A673 (cell line): ENCODE measurements around the gene NRP2. TPM values are rescaled to one million over a fixed set of nuclear protein-coding genes. Genes with fewer than 3 reads are reported as not detected.

Source experiments
- BruUV-seq: library from RNA; stranded (reverse); fragments of 400-500 nt; replicated peaks from 2 replicates; lab custom pipeline; 2021; lab: Mats Ljungman, UMichigan
- CTCF ChIA-PET: fragments of 300-600 bp; sonication (Branson Sonifier 250); formaldehyde crosslinking; loops from one replicate; lab custom pipeline; 2022; ENCODE audit warnings: antibody characterized with exemption; lab: Charles Lee
- POLR2A ChIA-PET: fragments of 300-600 bp; sonication (Branson Sonifier 250); formaldehyde crosslinking; loops from one replicate; lab custom pipeline; 2022; ENCODE audit warnings: antibody characterized with exemption; ENCODE audit not compliant: low non-redundant PET; lab: Charles Lee
- DNase-seq: peaks from one replicate; pipeline ENCODE4 v3.0.0-alpha.2; 2015; ENCODE audit warnings: low spot score
- H3K27ac ChIP-seq: fragments of 200-600 bp; sonication (generic); 2 replicates; pipeline ENCODE4 v1.5.1; 2016; ENCODE audit warnings: mixed run types, low read depth, mild to moderate bottlenecking, mixed read lengths, antibody characterized with exemption, low read length; ENCODE audit not compliant: poor library complexity, severe bottlenecking
- H3K27me3 ChIP-seq: fragments of 200-600 bp; sonication (generic); replicated peaks from 2 replicates; pipeline ENCODE4 v1.6.1; 2017; ENCODE audit warnings: mixed run types, low read depth, mild to moderate bottlenecking, mixed read lengths, antibody characterized with exemption, low read length; ENCODE audit not compliant: insufficient read depth, poor library complexity
- H3K36me3 ChIP-seq: fragments of 200-600 bp; sonication (generic); 2 replicates; pipeline ENCODE4 v1.6.1; 2016; ENCODE audit warnings: mixed run types, mild to moderate bottlenecking, mixed read lengths, antibody characterized with exemption, low read length; ENCODE audit not compliant: insufficient read depth, poor library complexity, severe bottlenecking
- H3K4me1 ChIP-seq: fragments of 200-600 bp; sonication (generic); 2 replicates; pipeline ENCODE4 v1.6.1; 2017; ENCODE audit warnings: mixed run types, mild to moderate bottlenecking, mixed read lengths, antibody characterized with exemption, low read length; ENCODE audit not compliant: insufficient read depth, poor library complexity, severe bottlenecking
- H3K4me3 ChIP-seq: fragments of 200-600 bp; sonication (generic); 2 replicates; pipeline ENCODE4 v1.5.1; 2016; ENCODE audit warnings: low read depth, mixed run types, mild to moderate bottlenecking, mixed read lengths, low read length; ENCODE audit not compliant: poor library complexity, severe bottlenecking
- H3K9me3 ChIP-seq: fragments of 200-600 bp; sonication (generic); 2 replicates; pipeline ENCODE4 v1.6.1; 2016; ENCODE audit warnings: mixed run types, low read depth, mild to moderate bottlenecking, mixed read lengths, antibody characterized with exemption, low read length; ENCODE audit not compliant: poor library complexity, severe bottlenecking
- EZH2 ChIP-seq: fragments of 200-600 bp; sonication (generic); IDR thresholded peaks from 2 replicates; pipeline ENCODE4 v1.6.1; 2017; ENCODE audit warnings: borderline replicate concordance, low read depth, mild to moderate bottlenecking, mixed read lengths, antibody characterized with exemption, low read length; ENCODE audit not compliant: poor library complexity, severe bottlenecking
- intact Hi-C: fragments of 100-400 bp; cut with micrococcal nuclease; formaldehyde crosslinking; loops from one replicate; pipeline ENCODE4 v1.10.0; 2022; ENCODE audit not compliant: unreplicated experiment
- total RNA-seq: library from RNA; stranded (reverse); gene quantifications from 2 replicates; pipeline ENCODE4 v1.2.3, GENCODE V29; 2021
- TF ChIP-seq, protein P1 (sequence below): fragments of 300-800, 200-600 bp; sonication (generic); conservative IDR thresholded peaks from 2 replicates; pipeline ENCODE4 v1.5.1; 2017; ENCODE audit warnings: low read depth, mild to moderate bottlenecking, antibody characterized with exemption, low read length, moderate library complexity, mixed read lengths

The NRP2 gene
- total RNA-seq, 1 experiment from 2014 or later: 4.0 TPM

DNA sequence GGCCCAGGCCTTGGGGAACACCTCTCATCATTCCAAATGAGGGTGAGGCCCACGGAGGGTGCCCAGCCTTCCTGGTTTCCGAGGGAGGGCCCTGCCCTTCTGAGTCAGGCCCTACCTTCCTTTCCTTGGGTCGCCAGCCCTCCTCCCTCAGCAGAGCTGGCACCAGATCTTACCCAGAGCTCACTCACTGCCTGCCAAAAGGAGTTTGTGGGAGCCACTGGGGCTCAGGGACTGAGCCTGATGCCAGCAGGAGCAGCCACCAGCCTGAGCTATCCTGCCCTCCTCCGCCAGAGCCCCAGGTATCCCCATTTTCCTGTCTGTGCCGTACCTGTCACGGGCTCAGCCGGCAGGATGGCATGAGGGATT is 64.1 kb downstream of the NRP2 start:
- H3K4me1 ChIP-seq: no peaks in the 10 kb centered on the region
- H3K4me3 ChIP-seq: no peak overlapping the region
- intact Hi-C loops: no loop called here
- H3K9me3 ChIP-seq: no peaks in the 10 kb centered on the region
- no peaks in the 10 kb centered on the region for H3K36me3 ChIP-seq
- CTCF ChIA-PET: no interaction called here
- no TSS peak for BruUV-seq
- DNase-seq: no peak
- no peaks in the 10 kb centered on the region for H3K27me3 ChIP-seq
- TF ChIP-seq EZH2: no peak
- TF ChIP-seq, protein P1, sequence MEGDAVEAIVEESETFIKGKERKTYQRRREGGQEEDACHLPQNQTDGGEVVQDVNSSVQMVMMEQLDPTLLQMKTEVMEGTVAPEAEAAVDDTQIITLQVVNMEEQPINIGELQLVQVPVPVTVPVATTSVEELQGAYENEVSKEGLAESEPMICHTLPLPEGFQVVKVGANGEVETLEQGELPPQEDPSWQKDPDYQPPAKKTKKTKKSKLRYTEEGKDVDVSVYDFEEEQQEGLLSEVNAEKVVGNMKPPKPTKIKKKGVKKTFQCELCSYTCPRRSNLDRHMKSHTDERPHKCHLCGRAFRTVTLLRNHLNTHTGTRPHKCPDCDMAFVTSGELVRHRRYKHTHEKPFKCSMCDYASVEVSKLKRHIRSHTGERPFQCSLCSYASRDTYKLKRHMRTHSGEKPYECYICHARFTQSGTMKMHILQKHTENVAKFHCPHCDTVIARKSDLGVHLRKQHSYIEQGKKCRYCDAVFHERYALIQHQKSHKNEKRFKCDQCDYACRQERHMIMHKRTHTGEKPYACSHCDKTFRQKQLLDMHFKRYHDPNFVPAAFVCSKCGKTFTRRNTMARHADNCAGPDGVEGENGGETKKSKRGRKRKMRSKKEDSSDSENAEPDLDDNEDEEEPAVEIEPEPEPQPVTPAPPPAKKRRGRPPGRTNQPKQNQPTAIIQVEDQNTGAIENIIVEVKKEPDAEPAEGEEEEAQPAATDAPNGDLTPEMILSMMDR: no peak
- H3K27ac ChIP-seq: no peak overlapping the region
- POLR2A ChIA-PET: no interaction called here

GRCh38 chr2:205747829-205748386 is 65.6 kb downstream of the NRP2 start:
- POLR2A ChIA-PET: no interaction called here
- Histone ChIP-seq H3K4me3 (no peak overlapping the region), H3K4me1 (no peaks in the 10 kb centered on the region), H3K27me3 (no peaks in the 10 kb centered on the region), H3K27ac (no peak overlapping the region), H3K9me3 (no peaks in the 10 kb centered on the region), H3K36me3 (no peaks in the 10 kb centered on the region)
- CTCF ChIA-PET: no interaction called here
- BruUV-seq: no TSS peak
- no peak for TF ChIP-seq EZH2
- TF ChIP-seq, protein P1: no peak
- DNase-seq: no peak
- intact Hi-C loops: no loop called here

DNA sequence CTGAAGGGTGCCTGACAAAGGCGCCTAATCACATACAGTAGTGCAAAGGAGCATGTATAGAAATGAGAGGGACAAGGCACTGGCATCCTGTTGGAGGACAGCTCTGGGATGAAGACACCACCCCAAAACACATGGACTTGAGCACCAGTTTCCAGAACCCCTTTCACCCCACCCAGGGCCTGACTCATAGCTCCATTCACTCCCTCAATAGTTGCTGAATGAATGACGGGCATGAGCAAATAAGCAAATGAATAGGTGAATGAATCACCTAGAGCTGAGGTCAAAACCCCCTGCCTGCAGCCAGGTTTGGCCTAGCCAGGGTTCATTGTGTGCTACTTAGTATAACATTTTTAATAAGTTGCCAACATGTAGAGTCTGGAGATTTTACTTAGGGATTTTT is 66.3 kb downstream of the NRP2 start:
- no peak for DNase-seq
- H3K36me3 ChIP-seq: no peaks in the 10 kb centered on the region
- no peaks in the 10 kb centered on the region for H3K4me1 ChIP-seq
- no peak overlapping the region for H3K27ac ChIP-seq
- no peaks in the 10 kb centered on the region for H3K27me3 ChIP-seq
- TF ChIP-seq, protein P1: no peak
- no peak for TF ChIP-seq EZH2
- BruUV-seq: no TSS peak
- intact Hi-C loops: no loop called here
- no peaks in the 10 kb centered on the region for H3K9me3 ChIP-seq
- ChIA-PET POLR2A (no interaction called here), CTCF (interaction anchor here (0.6 kb wide), 1 partner anchor 19 kb away, joined by 6 read pairs; no protein-coding TSS in a partner anchor)
- no peak overlapping the region for H3K4me3 ChIP-seq
